Measurements from ENCODE around the gene PML.

The PML gene

GRCh38 chr15:73991726-73992593 lies 2.6 kb upstream of the PML start, which contains the start of gene STOML1:
Gene STOML1 (minus strand): TSS chr15:73992295. CDS start chr15:73992223, 72 bp downstream.
- peak within 1 kb of the TSS; percentile 68 to 81 for H3K4me3 ChIP-seq (ENCODE audit: low read depth in 1 of 2, low read length in 2 of 2)
- H3K9ac ChIP-seq (ENCODE audit: low read depth in 1 of 2, low read length in 2 of 2): peak within 1 kb of the TSS; percentile 60 to 69
- H3K27me3 ChIP-seq (ENCODE audit: control insufficient read depth in 1 of 2, insufficient read depth in 2 of 2, low read length in 2 of 2): no peaks in the 10 kb centered on the region
- peak within 1 kb of the TSS; percentile 51 for H3K27ac ChIP-seq (ENCODE audit: low read depth, low read length)
- no peaks in the 10 kb centered on the region for H3K36me3 ChIP-seq (ENCODE audit: control insufficient read depth in 1 of 2, insufficient read depth in 2 of 2, low read length in 2 of 2)
- H3K4me1 ChIP-seq (ENCODE audit: control insufficient read depth in 1 of 2, insufficient read depth in 2 of 2, low read length in 2 of 2): peaks cover 71 to 75% of the 10 kb centered on the region in 2 donors
- H3K9me3 ChIP-seq (ENCODE audit: control insufficient read depth in 1 of 2, low read length in 2 of 2): no peaks in the 10 kb centered on the region

- H3K4me3 ChIP-seq (ENCODE audit: low read depth in 1 of 2, low read length in 2 of 2): peak overlapping the region; percentile 12 to 81
- H3K4me1 ChIP-seq (ENCODE audit: control insufficient read depth in 1 of 2, insufficient read depth in 2 of 2, low read length in 2 of 2): peaks cover 73 to 74% of the 10 kb centered on the region in 2 donors
- no peaks in the 10 kb centered on the region for H3K27me3 ChIP-seq (ENCODE audit: control insufficient read depth in 1 of 2, insufficient read depth in 2 of 2, low read length in 2 of 2)
- no peaks in the 10 kb centered on the region for H3K9me3 ChIP-seq (ENCODE audit: control insufficient read depth in 1 of 2, low read length in 2 of 2)
- no peaks in the 10 kb centered on the region for H3K36me3 ChIP-seq (ENCODE audit: control insufficient read depth in 1 of 2, insufficient read depth in 2 of 2, low read length in 2 of 2)
- no peak overlapping the region for H3K9ac ChIP-seq (ENCODE audit: low read depth in 1 of 2, low read length in 2 of 2)
- H3K27ac ChIP-seq (ENCODE audit: low read depth, low read length): no peak overlapping the region
Measured at GRCh38 chr15:73992594-73992898, 2.0 kb upstream of the PML start.

- peak overlapping the region; percentile 92 to 98 for H3K4me3 ChIP-seq (ENCODE audit: low read depth in 1 of 2, low read length in 2 of 2)
- H3K9me3 ChIP-seq (ENCODE audit: control insufficient read depth in 1 of 2, low read length in 2 of 2): no peaks in the 10 kb centered on the region
- no peak overlapping the region for H3K27ac ChIP-seq (ENCODE audit: low read depth, low read length)
- H3K27me3 ChIP-seq (ENCODE audit: control insufficient read depth in 1 of 2, insufficient read depth in 2 of 2, low read length in 2 of 2): no peaks in the 10 kb centered on the region
- peaks cover 0 to 6% of the 10 kb centered on the region in 2 donors for H3K36me3 ChIP-seq (ENCODE audit: control insufficient read depth in 1 of 2, insufficient read depth in 2 of 2, low read length in 2 of 2)
- peaks cover 69 to 75% of the 10 kb centered on the region in 2 donors for H3K4me1 ChIP-seq (ENCODE audit: control insufficient read depth in 1 of 2, insufficient read depth in 2 of 2, low read length in 2 of 2)
- no peak overlapping the region for H3K9ac ChIP-seq (ENCODE audit: low read depth in 1 of 2, low read length in 2 of 2)
Measured at GRCh38 chr15:73993211-73993994, 1.1 kb upstream of the PML start.

- Histone ChIP-seq H3K27me3 (ENCODE audit: control insufficient read depth in 1 of 2, insufficient read depth in 2 of 2, low read length in 2 of 2) (no peaks in the 10 kb centered on the region), H3K27ac (ENCODE audit: low read depth, low read length) (peak overlapping the region; percentile 87), H3K9me3 (ENCODE audit: control insufficient read depth in 1 of 2, low read length in 2 of 2) (no peaks in the 10 kb centered on the region), H3K4me1 (ENCODE audit: control insufficient read depth in 1 of 2, insufficient read depth in 2 of 2, low read length in 2 of 2) (peaks cover 59 to 69% of the 10 kb centered on the region in 2 donors), H3K9ac (ENCODE audit: low read depth in 1 of 2, low read length in 2 of 2) (peak overlapping the region; percentile 95 to 98), H3K36me3 (ENCODE audit: control insufficient read depth in 1 of 2, insufficient read depth in 2 of 2, low read length in 2 of 2) (peaks cover 0 to 14% of the 10 kb centered on the region in 2 donors), H3K4me3 (ENCODE audit: low read depth in 1 of 2, low read length in 2 of 2) (peak overlapping the region; percentile 92 to 98)
Measured at GRCh38 chr15:73994912-73995622, 551 bp downstream of the PML start.

GRCh38 chr15:73996267-73996666 lies 1.8 kb downstream of the PML start:
- H3K4me1 ChIP-seq (ENCODE audit: control insufficient read depth in 1 of 2, insufficient read depth in 2 of 2, low read length in 2 of 2): peaks cover 48 to 58% of the 10 kb centered on the region in 2 donors
- no peaks in the 10 kb centered on the region for H3K27me3 ChIP-seq (ENCODE audit: control insufficient read depth in 1 of 2, insufficient read depth in 2 of 2, low read length in 2 of 2)
- H3K9ac ChIP-seq (ENCODE audit: low read depth in 1 of 2, low read length in 2 of 2): peak overlapping the region; percentile 29 to 63
- H3K27ac ChIP-seq (ENCODE audit: low read depth, low read length): no peak overlapping the region
- H3K9me3 ChIP-seq (ENCODE audit: control insufficient read depth in 1 of 2, low read length in 2 of 2): no peaks in the 10 kb centered on the region
- peak overlapping the region; percentile 92 to 98 for H3K4me3 ChIP-seq (ENCODE audit: low read depth in 1 of 2, low read length in 2 of 2)
- H3K36me3 ChIP-seq (ENCODE audit: control insufficient read depth in 1 of 2, insufficient read depth in 2 of 2, low read length in 2 of 2): peaks cover 0 to 19% of the 10 kb centered on the region in 2 donors

- peak overlapping the region; percentile 31 to 63 for H3K9ac ChIP-seq (ENCODE audit: low read depth in 1 of 2, low read length in 2 of 2)
Measured at GRCh38 chr15:73996939-73997338, 2.4 kb downstream of the PML start.

GRCh38 chr15:73997986-73998385 lies 3.5 kb downstream of the PML start:
- H3K4me3 ChIP-seq (ENCODE audit: low read depth in 1 of 2, low read length in 2 of 2): peak overlapping the region in 1 of 2 donors; percentile 92
- no peak overlapping the region for H3K27ac ChIP-seq (ENCODE audit: low read depth, low read length)
- H3K9ac ChIP-seq (ENCODE audit: low read depth in 1 of 2, low read length in 2 of 2): no peak overlapping the region
- H3K36me3 ChIP-seq (ENCODE audit: control insufficient read depth in 1 of 2, insufficient read depth in 2 of 2, low read length in 2 of 2): peaks cover 0 to 29% of the 10 kb centered on the region in 2 donors
- no peaks in the 10 kb centered on the region for H3K27me3 ChIP-seq (ENCODE audit: control insufficient read depth in 1 of 2, insufficient read depth in 2 of 2, low read length in 2 of 2)
- H3K9me3 ChIP-seq (ENCODE audit: control insufficient read depth in 1 of 2, low read length in 2 of 2): no peaks in the 10 kb centered on the region
- peaks cover 36 to 45% of the 10 kb centered on the region in 2 donors for H3K4me1 ChIP-seq (ENCODE audit: control insufficient read depth in 1 of 2, insufficient read depth in 2 of 2, low read length in 2 of 2)

More at GRCh38 chr15:73996939-73997338, 2.4 kb downstream of the PML start:
- peak overlapping the region; percentile 47 for H3K27ac ChIP-seq (ENCODE audit: low read depth, low read length)
- peak overlapping the region; percentile 63 to 92 for H3K4me3 ChIP-seq (ENCODE audit: low read depth in 1 of 2, low read length in 2 of 2)
- H3K27me3 ChIP-seq (ENCODE audit: control insufficient read depth in 1 of 2, insufficient read depth in 2 of 2, low read length in 2 of 2): no peaks in the 10 kb centered on the region
- H3K9me3 ChIP-seq (ENCODE audit: control insufficient read depth in 1 of 2, low read length in 2 of 2): no peaks in the 10 kb centered on the region
- H3K36me3 ChIP-seq (ENCODE audit: control insufficient read depth in 1 of 2, insufficient read depth in 2 of 2, low read length in 2 of 2): peaks cover 0 to 22% of the 10 kb centered on the region in 2 donors
- peaks cover 43 to 53% of the 10 kb centered on the region in 2 donors for H3K4me1 ChIP-seq (ENCODE audit: control insufficient read depth in 1 of 2, insufficient read depth in 2 of 2, low read length in 2 of 2)

GRCh38 chr15:74006774-74007639 lies 12.5 kb downstream of the PML start:
- H3K27ac ChIP-seq (ENCODE audit: low read depth, low read length): no peak overlapping the region
- H3K36me3 ChIP-seq (ENCODE audit: control insufficient read depth in 1 of 2, insufficient read depth in 2 of 2, low read length in 2 of 2): peaks cover 3 to 37% of the 10 kb centered on the region in 2 donors
- no peak overlapping the region for H3K4me3 ChIP-seq (ENCODE audit: low read depth in 1 of 2, low read length in 2 of 2)
- no peak overlapping the region for H3K9ac ChIP-seq (ENCODE audit: low read depth in 1 of 2, low read length in 2 of 2)
- no peaks in the 10 kb centered on the region for H3K9me3 ChIP-seq (ENCODE audit: control insufficient read depth in 1 of 2, low read length in 2 of 2)
- H3K27me3 ChIP-seq (ENCODE audit: control insufficient read depth in 1 of 2, insufficient read depth in 2 of 2, low read length in 2 of 2): no peaks in the 10 kb centered on the region
- peaks cover 38 to 44% of the 10 kb centered on the region in 2 donors for H3K4me1 ChIP-seq (ENCODE audit: control insufficient read depth in 1 of 2, insufficient read depth in 2 of 2, low read length in 2 of 2)

- Histone ChIP-seq H3K27ac (ENCODE audit: low read depth, low read length) (no peak overlapping the region), H3K4me1 (ENCODE audit: control insufficient read depth in 1 of 2, insufficient read depth in 2 of 2, low read length in 2 of 2) (peaks cover 38 to 48% of the 10 kb centered on the region in 2 donors), H3K9me3 (ENCODE audit: control insufficient read depth in 1 of 2, low read length in 2 of 2) (no peaks in the 10 kb centered on the region), H3K9ac (ENCODE audit: low read depth in 1 of 2, low read length in 2 of 2) (no peak overlapping the region), H3K36me3 (ENCODE audit: control insufficient read depth in 1 of 2, insufficient read depth in 2 of 2, low read length in 2 of 2) (peaks cover 3 to 32% of the 10 kb centered on the region in 2 donors), H3K27me3 (ENCODE audit: control insufficient read depth in 1 of 2, insufficient read depth in 2 of 2, low read length in 2 of 2) (no peaks in the 10 kb centered on the region), H3K4me3 (ENCODE audit: low read depth in 1 of 2, low read length in 2 of 2) (no peak overlapping the region)
Measured at GRCh38 chr15:74007820-74008371, 13.4 kb downstream of the PML start.

Data from duodenal mucosa (tissue), 2 donors.